Measurements from ENCODE around the gene DPYSL3.

DNA sequence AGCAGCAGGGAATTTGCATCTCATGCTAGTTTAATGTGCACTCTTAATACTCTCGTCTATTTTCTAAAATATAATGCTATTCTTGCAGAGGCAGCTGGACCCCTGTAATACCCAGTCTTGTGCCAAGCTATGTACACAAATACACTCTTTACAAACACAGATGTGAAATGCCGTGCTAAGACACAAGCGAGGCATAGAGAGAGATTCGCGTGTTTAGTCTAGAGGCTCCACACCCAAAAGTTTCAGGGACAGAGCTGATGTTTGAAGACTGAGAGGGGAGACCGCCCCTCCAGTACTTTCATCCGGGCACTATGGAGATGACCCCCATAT, 1.2 kb downstream of the DPYSL3 start:
- no peak for TF ChIP-seq EZH2phosphoT487 (IDR thresholded peaks at IDR 0.05; ENCODE audit: insufficient read depth, low read depth)
- no peak for TF ChIP-seq EZH2 (IDR thresholded peaks at IDR 0.05; ENCODE audit: insufficient read depth, poor library complexity, severe bottlenecking)
